AG04449 (cell line): Measurements from ENCODE around the gene PRH2.

Experiments
- CTCF ChIA-PET: fragments of 350-600 bp; formaldehyde crosslinking; extraction: SDS; loops from one replicate; lab custom pipeline; 2021; ENCODE audit warnings: antibody characterized with exemption; lab: Yijun Ruan, JAX
- POLR2A ChIA-PET: fragments of 400-600, 350-600 bp; formaldehyde crosslinking; extraction: SDS; loops from one replicate; lab custom pipeline; 2020; ENCODE audit warnings: antibody characterized with exemption, inconsistent platforms; lab: Yijun Ruan, JAX
- DNase-seq: peaks from one replicate; pipeline ENCODE4 v3.0.0-alpha.2; 2010; ENCODE audit warnings: low read depth, low spot score
- H3K4me3 ChIP-seq: 2 replicates; pipeline ENCODE4 v1.5.1; 2011; ENCODE audit warnings: low read depth, mild to moderate bottlenecking, control low read depth, low read length
- TF ChIP-seq, protein P1 (sequence below): IDR thresholded peaks from one replicate; pipeline ENCODE4 v1.5.1; 2011; ENCODE audit warnings: mild to moderate bottlenecking, moderate library complexity, low read length, control low read depth, inconsistent platforms; ENCODE audit not compliant: insufficient read depth; ENCODE audit errors: missing control alignments

PRH2 gene

GRCh38 chr12:10943167-10943566 lies 14.1 kb downstream of the PRH2 start:
- ChIA-PET CTCF (interaction anchor here (0.9 kb wide), 1 partner anchor 11 kb away, joined by 3 read pairs; no protein-coding TSS in a partner anchor), POLR2A (no interaction called here)
- DNase-seq, result no peak

GRCh38 chr12:10952645-10953044 lies 23.6 kb downstream of the PRH2 start:
- CTCF ChIA-PET, result no interaction called here
- TF ChIP-seq, protein P1, sequence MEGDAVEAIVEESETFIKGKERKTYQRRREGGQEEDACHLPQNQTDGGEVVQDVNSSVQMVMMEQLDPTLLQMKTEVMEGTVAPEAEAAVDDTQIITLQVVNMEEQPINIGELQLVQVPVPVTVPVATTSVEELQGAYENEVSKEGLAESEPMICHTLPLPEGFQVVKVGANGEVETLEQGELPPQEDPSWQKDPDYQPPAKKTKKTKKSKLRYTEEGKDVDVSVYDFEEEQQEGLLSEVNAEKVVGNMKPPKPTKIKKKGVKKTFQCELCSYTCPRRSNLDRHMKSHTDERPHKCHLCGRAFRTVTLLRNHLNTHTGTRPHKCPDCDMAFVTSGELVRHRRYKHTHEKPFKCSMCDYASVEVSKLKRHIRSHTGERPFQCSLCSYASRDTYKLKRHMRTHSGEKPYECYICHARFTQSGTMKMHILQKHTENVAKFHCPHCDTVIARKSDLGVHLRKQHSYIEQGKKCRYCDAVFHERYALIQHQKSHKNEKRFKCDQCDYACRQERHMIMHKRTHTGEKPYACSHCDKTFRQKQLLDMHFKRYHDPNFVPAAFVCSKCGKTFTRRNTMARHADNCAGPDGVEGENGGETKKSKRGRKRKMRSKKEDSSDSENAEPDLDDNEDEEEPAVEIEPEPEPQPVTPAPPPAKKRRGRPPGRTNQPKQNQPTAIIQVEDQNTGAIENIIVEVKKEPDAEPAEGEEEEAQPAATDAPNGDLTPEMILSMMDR, result no peak
- no peak overlapping the region for H3K4me3 ChIP-seq
- DNase-seq, result no peak
- POLR2A ChIA-PET, result no interaction called here

More at GRCh38 chr12:10943167-10943566, 14.1 kb downstream of the PRH2 start:
- H3K4me3 ChIP-seq, result no peak overlapping the region
- TF ChIP-seq, protein P1, result no peak

- ChIA-PET POLR2A (no interaction called here), CTCF (interaction anchor here (0.6 kb wide), 1 partner anchor 25 kb away, joined by 3 read pairs; no protein-coding TSS in a partner anchor)
- H3K4me3 ChIP-seq, result no peak overlapping the region
- TF ChIP-seq, protein P1, result no peak
- no peak for DNase-seq
Measured at GRCh38 chr12:10956085-10956484, 27.0 kb downstream of the PRH2 start.

GRCh38 chr12:10957741-10958140 lies 28.7 kb downstream of the PRH2 start:
- ChIA-PET CTCF (no interaction called here), POLR2A (no interaction called here)
- DNase-seq, result peak; percentile 36
- H3K4me3 ChIP-seq, result no peak overlapping the region
- TF ChIP-seq, protein P1, result no peak

DNA sequence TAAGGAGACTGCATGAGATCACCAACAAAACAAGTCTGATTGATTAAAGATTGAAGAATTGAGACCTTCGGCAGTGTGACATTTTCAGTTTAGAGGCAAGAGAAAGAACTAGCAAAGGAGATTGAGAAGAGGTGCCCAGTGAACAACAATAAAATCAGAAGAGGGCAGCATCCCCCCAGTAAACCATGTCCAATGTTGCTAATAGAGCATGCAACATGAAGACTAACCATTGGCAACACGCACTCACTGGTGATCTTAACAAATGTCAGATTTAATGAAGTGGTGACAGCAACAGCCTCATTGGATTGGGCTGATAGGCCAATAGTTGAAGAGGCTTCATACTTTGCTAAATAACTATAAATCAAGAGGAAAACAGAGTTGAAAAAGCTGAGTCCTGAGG lies 30.8 kb downstream of the PRH2 start:
- H3K4me3 ChIP-seq, result no peak overlapping the region
- TF ChIP-seq, protein P1, result no peak
- no peak for DNase-seq
- POLR2A ChIA-PET, result no interaction called here
- CTCF ChIA-PET, result no interaction called here

GRCh38 chr12:10960211-10960610 lies 31.2 kb downstream of the PRH2 start:
- no peak overlapping the region for H3K4me3 ChIP-seq
- TF ChIP-seq, protein P1, result no peak
- DNase-seq, result no peak
- ChIA-PET CTCF (no interaction called here), POLR2A (no interaction called here)
